HG03521 (cell line): Measurements from ENCODE around the gene MRPS34.

Source experiments
- ATAC-seq: cut with Tn5 transposase; IDR thresholded peaks from one replicate; pipeline ENCODE4 v1.9.1; 2021; ENCODE audit warnings: mild to moderate bottlenecking, moderate library complexity; ENCODE audit not compliant: unreplicated experiment

The MRPS34 gene

GRCh38 chr16:1771188-1771863 is 1.6 kb downstream of the MRPS34 start, which contains the start of gene NME3:
TSS of gene NME3 (minus strand) at chr16:1771543. CDS start at chr16:1771534, 9 bp downstream.
- no peak for ATAC-seq

- ATAC-seq = no peak
These were observed 2.4 kb downstream of the MRPS34 start for GRCh38 chr16:1770328-1771187.

GRCh38 chr16:1769402-1770300 is 3.3 kb downstream of the MRPS34 start:
- ATAC-seq = no peak

- ATAC-seq = no peak
These were observed 4.0 kb downstream of the MRPS34 start for GRCh38 chr16:1768767-1769401.

- ATAC-seq = no peak
These were observed 4.7 kb downstream of the MRPS34 start for GRCh38 chr16:1768061-1768766.

GRCh38 chr16:1767116-1767994 is 5.6 kb downstream of the MRPS34 start:
- no peak for ATAC-seq

GRCh38 chr16:1766701-1767100 is 6.2 kb downstream of the MRPS34 start:
- no peak for ATAC-seq

GRCh38 chr16:1766231-1766630 is 6.7 kb downstream of the MRPS34 start:
- no peak for ATAC-seq

GRCh38 chr16:1765826-1766225 is 7.1 kb downstream of the MRPS34 start:
- ATAC-seq = no peak

- ATAC-seq = no peak
These were observed 8.0 kb downstream of the MRPS34 start for GRCh38 chr16:1764971-1765370.

GRCh38 chr16:1763521-1764511 is 9.1 kb downstream of the MRPS34 start:
- ATAC-seq = no peak

- ATAC-seq = no peak
These were observed 9.9 kb downstream of the MRPS34 start for GRCh38 chr16:1762879-1763520.

GRCh38 chr16:1762196-1762878 is 10.6 kb downstream of the MRPS34 start:
- no peak for ATAC-seq

GRCh38 chr16:1761751-1762150 is 11.2 kb downstream of the MRPS34 start:
- no peak for ATAC-seq

- no peak for ATAC-seq
These were observed 12.0 kb downstream of the MRPS34 start for GRCh38 chr16:1760911-1761310.

- no peak for ATAC-seq
These were observed 13.4 kb downstream of the MRPS34 start for GRCh38 chr16:1759511-1759910.

GRCh38 chr16:1758923-1759322 is 14.0 kb downstream of the MRPS34 start:
- ATAC-seq = no peak
